CD14-positive monocyte (primary cell): ENCODE data around the gene SLC39A10. TPM values are rescaled to one million over a fixed set of nuclear protein-coding genes. Genes with fewer than 3 reads are reported as not detected.
A peak's percentile ranks its signal among the peaks of the same experiment; 100 is the strongest.

Experiments
- DNase-seq, 3 donors: peaks; one replicate each; pipeline ENCODE4 v3.0.0-alpha.2; 2011 to 2022
- H2AFZ ChIP-seq: 2 replicates; pipeline ENCODE4 v1.6.0; 2012; ENCODE audit warnings: mild to moderate bottlenecking, low read depth, low read length, inconsistent platforms; ENCODE audit not compliant: insufficient read depth, poor library complexity, severe bottlenecking
- H3K27ac ChIP-seq, 2 donors: 1 replicate in 1 of 2; 2 replicates in 1 of 2; pipeline ENCODE4 v1.5.1; 2012 to 2013; ENCODE audit warnings: low read length in 2 of 2, control low read depth in 1 of 2, inconsistent platforms in 1 of 2, low read depth in 1 of 2, mild to moderate bottlenecking in 1 of 2
- H3K27me3 ChIP-seq, 2 donors: one replicate each; pipeline versions ENCODE4 v1.6.0 to v1.6.1; 2011 to 2013; ENCODE audit warnings: low read length in 2 of 2; ENCODE audit not compliant: control insufficient read depth in 2 of 2, insufficient read depth in 2 of 2
- H3K36me3 ChIP-seq, 2 donors: replicated peaks in 1 of 2; 1 replicate in 1 of 2; 2 replicates in 1 of 2; pipeline versions ENCODE4 v1.5.1 to v1.6.1; 2012 to 2013; ENCODE audit warnings: low read length in 2 of 2, control low read depth in 1 of 2, inconsistent platforms in 1 of 2, mild to moderate bottlenecking in 1 of 2; ENCODE audit not compliant: insufficient read depth in 2 of 2, control insufficient read depth in 1 of 2
- H3K4me1 ChIP-seq, 2 donors: 1 replicate in 1 of 2; 2 replicates in 1 of 2; pipeline versions ENCODE4 v1.5.1 to v1.6.1; 2012 to 2013; ENCODE audit warnings: low read length in 2 of 2, control low read depth in 1 of 2, inconsistent platforms in 1 of 2, mild to moderate bottlenecking in 1 of 2, moderate library complexity in 1 of 2; ENCODE audit not compliant: insufficient read depth in 2 of 2, control insufficient read depth in 1 of 2
- H3K4me2 ChIP-seq: replicated peaks from 2 replicates; pipeline ENCODE3; 2012; ENCODE audit warnings: low read length, moderate library complexity, mild to moderate bottlenecking; ENCODE audit not compliant: poor library complexity, severe bottlenecking; ENCODE audit errors: extremely low read depth
- H3K4me3 ChIP-seq, 3 experiments: fragments of 200-600 bp in 1 of 3; sonication (generic) in 1 of 3; replicated peaks in 1 of 3; 1 replicate in 2 of 3; 2 replicates in 1 of 3; pipeline ENCODE4 v1.5.1; 2011 to 2013; ENCODE audit warnings: low read length in 3 of 3, mild to moderate bottlenecking in 3 of 3, control low read depth in 2 of 3, low read depth in 2 of 3, inconsistent platforms in 1 of 3, moderate library complexity in 1 of 3
- H3K79me2 ChIP-seq: 2 replicates; pipeline ENCODE4 v1.6.0; 2012; ENCODE audit warnings: mild to moderate bottlenecking, control low read depth, inconsistent platforms, low read length, moderate library complexity; ENCODE audit not compliant: insufficient read depth
- H3K9ac ChIP-seq: 2 replicates; pipeline ENCODE4 v1.6.0; 2017; ENCODE audit warnings: low read length, mild to moderate bottlenecking; ENCODE audit not compliant: insufficient read depth, poor library complexity, severe bottlenecking
- H3K9me3 ChIP-seq, 2 donors: replicated peaks in 1 of 2; 1 replicate in 1 of 2; 2 replicates in 1 of 2; pipeline versions ENCODE4 v1.5.1 to v1.6.1; 2012 to 2013; ENCODE audit warnings: low read length in 2 of 2, control low read depth in 1 of 2; ENCODE audit not compliant: control insufficient read depth in 1 of 2, insufficient read depth in 1 of 2
- H4K20me1 ChIP-seq: 2 replicates; pipeline ENCODE4 v1.6.0; 2012; ENCODE audit warnings: mild to moderate bottlenecking, low read length, control low read depth, moderate library complexity; ENCODE audit not compliant: insufficient read depth
- H3K27ac Mint-ChIP-seq, 7 donors: one replicate each; pipeline ENCODE4 v1.8.0; 2020; ENCODE audit warnings: mild to moderate bottlenecking in 7 of 7, mixed read lengths in 7 of 7, moderate library complexity in 6 of 7, inconsistent platforms in 2 of 7
- H3K27me3 Mint-ChIP-seq, 3 donors: one replicate each; pipeline ENCODE4 v1.8.0; 2021 to 2022; ENCODE audit warnings: low read depth in 3 of 3, mild to moderate bottlenecking in 3 of 3, mixed read lengths in 3 of 3, moderate library complexity in 3 of 3, inconsistent platforms in 1 of 3
- H3K36me3 Mint-ChIP-seq, 2 donors: one replicate each; pipeline ENCODE4 v1.8.0; 2020; ENCODE audit warnings: mixed read lengths in 2 of 2, inconsistent platforms in 1 of 2, mild to moderate bottlenecking in 1 of 2
- H3K4me1 Mint-ChIP-seq: one replicate; pipeline ENCODE4 v1.8.0; 2020; ENCODE audit warnings: mild to moderate bottlenecking, mixed read lengths
- H3K4me3 Mint-ChIP-seq, 2 donors: one replicate each; pipeline ENCODE4 v1.8.0; 2020; ENCODE audit warnings: mild to moderate bottlenecking in 2 of 2, mixed read lengths in 2 of 2, moderate library complexity in 1 of 2
- H3K9me3 Mint-ChIP-seq, 7 donors: one replicate each; pipeline ENCODE4 v1.8.0; 2020 to 2022; ENCODE audit warnings: mixed read lengths in 7 of 7, mild to moderate bottlenecking in 6 of 7, moderate library complexity in 6 of 7, inconsistent platforms in 2 of 7
- WGBS: methylation state at CpG from one replicate; pipeline ENCODE4 v1.1.5; 2013; ENCODE audit warnings: missing lambda C conversion rate; ENCODE audit not compliant: insufficient coverage; 5-methylcytosine and 5-hydroxymethylcytosine counted together
- intact Hi-C, 2 donors: fragments of 100-400 bp; cut with micrococcal nuclease; formaldehyde crosslinking; loops; one replicate each; pipeline versions ENCODE4 v1.15.0 to v1.15.1; 2023
- polyA plus RNA-seq, 3 donors: library from polyadenylated mRNA; depleted of rRNA in 1 of 3; unstranded in 2 of 3; stranded (reverse) in 1 of 3; fragments of 300-500 nt in 2 of 3; fragments of >200 nt in 1 of 3; fragmentation: Illumina TruSeq in 2 of 3; gene quantifications; 1 replicate in 2 of 3; 2 replicates in 1 of 3; pipeline ENCODE4 v1.2.3, GENCODE V29; 2012 to 2021
- TF ChIP-seq, protein P1 (sequence below): fragments of 200-600 bp; IDR thresholded peaks from one replicate; pipeline ENCODE4 v1.8.0; 2022; ENCODE audit warnings: antibody characterized with exemption, mild to moderate bottlenecking

The SLC39A10 gene
- polyA plus RNA-seq, 3 donors: 5.2 to 6.9 (median 5.2) TPM

GRCh38 chr2:195645413-195645812 is 11.6 kb upstream of the SLC39A10 start:
- no peaks in the 10 kb centered on the region for H4K20me1 ChIP-seq
- H3K27ac ChIP-seq: no peak overlapping the region
- intact Hi-C loops: no loop called here
- TF ChIP-seq, protein P1, sequence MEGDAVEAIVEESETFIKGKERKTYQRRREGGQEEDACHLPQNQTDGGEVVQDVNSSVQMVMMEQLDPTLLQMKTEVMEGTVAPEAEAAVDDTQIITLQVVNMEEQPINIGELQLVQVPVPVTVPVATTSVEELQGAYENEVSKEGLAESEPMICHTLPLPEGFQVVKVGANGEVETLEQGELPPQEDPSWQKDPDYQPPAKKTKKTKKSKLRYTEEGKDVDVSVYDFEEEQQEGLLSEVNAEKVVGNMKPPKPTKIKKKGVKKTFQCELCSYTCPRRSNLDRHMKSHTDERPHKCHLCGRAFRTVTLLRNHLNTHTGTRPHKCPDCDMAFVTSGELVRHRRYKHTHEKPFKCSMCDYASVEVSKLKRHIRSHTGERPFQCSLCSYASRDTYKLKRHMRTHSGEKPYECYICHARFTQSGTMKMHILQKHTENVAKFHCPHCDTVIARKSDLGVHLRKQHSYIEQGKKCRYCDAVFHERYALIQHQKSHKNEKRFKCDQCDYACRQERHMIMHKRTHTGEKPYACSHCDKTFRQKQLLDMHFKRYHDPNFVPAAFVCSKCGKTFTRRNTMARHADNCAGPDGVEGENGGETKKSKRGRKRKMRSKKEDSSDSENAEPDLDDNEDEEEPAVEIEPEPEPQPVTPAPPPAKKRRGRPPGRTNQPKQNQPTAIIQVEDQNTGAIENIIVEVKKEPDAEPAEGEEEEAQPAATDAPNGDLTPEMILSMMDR: no peak
- H3K9me3 ChIP-seq: no peaks in the 10 kb centered on the region
- no peaks in the 10 kb centered on the region for H3K27me3 ChIP-seq
- DNase-seq: no peak
- Mint-ChIP-seq H3K27me3 (no peaks in the 10 kb centered on the region), H3K4me3 (no peak overlapping the region), H3K4me1 (peaks cover 63% of the 10 kb centered on the region), H3K9me3 (no peaks in the 10 kb centered on the region), H3K36me3 (no peaks in the 10 kb centered on the region), H3K27ac (peak overlapping the region in 2 of 7 donors; percentile 27 to 38)
- no peaks in the 10 kb centered on the region for H3K36me3 ChIP-seq
- H3K4me3 ChIP-seq: no peak overlapping the region
- H2AFZ ChIP-seq: no peak overlapping the region
- WGBS: no CpG with 5 or more reads among the region's 2 CpGs
- no peak overlapping the region for H3K9ac ChIP-seq
- no peak overlapping the region for H3K4me2 ChIP-seq
- H3K4me1 ChIP-seq: peaks cover 69 to 81% of the 10 kb centered on the region in 2 donors
- peaks cover 6% of the 10 kb centered on the region for H3K79me2 ChIP-seq

GRCh38 chr2:195646424-195646823 is 10.6 kb upstream of the SLC39A10 start:
- Mint-ChIP-seq H3K4me1 (peaks cover 70% of the 10 kb centered on the region), H3K27me3 (no peaks in the 10 kb centered on the region), H3K9me3 (no peaks in the 10 kb centered on the region), H3K27ac (peak overlapping the region in 1 of 7 donors; percentile 56), H3K36me3 (no peaks in the 10 kb centered on the region), H3K4me3 (no peak overlapping the region)
- intact Hi-C loops: no loop called here
- TF ChIP-seq, protein P1: no peak
- Histone ChIP-seq H3K9ac (no peak overlapping the region), H2AFZ (peak overlapping the region; percentile 26), H4K20me1 (no peaks in the 10 kb centered on the region), H3K36me3 (no peaks in the 10 kb centered on the region), H3K9me3 (no peaks in the 10 kb centered on the region), H3K4me1 (peaks cover 76 to 86% of the 10 kb centered on the region in 2 donors), H3K4me2 (no peak overlapping the region), H3K4me3 (no peak overlapping the region), H3K79me2 (peaks cover 6% of the 10 kb centered on the region), H3K27me3 (no peaks in the 10 kb centered on the region), H3K27ac (peak overlapping the region in 1 of 2 donors; percentile 90)
- DNase-seq: no peak
- 72% methylated on average over 3 of the region's 9 CpGs for WGBS
